Measurements from ENCODE around the gene ZFP1.

DNA sequence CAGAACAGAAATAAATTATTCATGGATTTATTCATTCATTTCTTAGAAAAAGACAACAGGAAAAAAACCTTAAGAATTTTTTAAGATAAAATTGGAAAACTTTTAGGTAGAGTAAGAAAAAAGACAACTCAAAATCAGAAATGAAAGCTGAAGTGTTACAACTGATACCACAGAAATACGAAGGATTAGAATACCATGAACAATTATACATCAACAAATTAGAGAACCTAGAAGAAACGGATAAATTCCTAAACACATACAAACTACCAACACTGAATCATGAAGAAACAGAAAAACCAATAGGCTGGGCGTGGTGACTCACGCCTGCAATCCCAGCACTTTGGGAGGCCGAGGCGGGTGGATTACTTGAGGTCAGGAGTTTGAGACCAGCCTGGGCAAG is 30.9 kb downstream of the ZFP1 start:
- TF ChIP-seq RARB (CRISPR knock-in tag; IDR thresholded peaks at IDR 0.05) = no peak
- no peak for TF ChIP-seq ARNTL (CRISPR knock-in tag; IDR thresholded peaks at IDR 0.05; ENCODE audit: borderline replicate concordance, low read depth)
- no peak for TF ChIP-seq ISL1 (CRISPR knock-in tag; IDR thresholded peaks at IDR 0.05)
- TF ChIP-seq ZFP30 (CRISPR knock-in tag; IDR thresholded peaks at IDR 0.05) = no peak
- TF ChIP-seq, protein P1, sequence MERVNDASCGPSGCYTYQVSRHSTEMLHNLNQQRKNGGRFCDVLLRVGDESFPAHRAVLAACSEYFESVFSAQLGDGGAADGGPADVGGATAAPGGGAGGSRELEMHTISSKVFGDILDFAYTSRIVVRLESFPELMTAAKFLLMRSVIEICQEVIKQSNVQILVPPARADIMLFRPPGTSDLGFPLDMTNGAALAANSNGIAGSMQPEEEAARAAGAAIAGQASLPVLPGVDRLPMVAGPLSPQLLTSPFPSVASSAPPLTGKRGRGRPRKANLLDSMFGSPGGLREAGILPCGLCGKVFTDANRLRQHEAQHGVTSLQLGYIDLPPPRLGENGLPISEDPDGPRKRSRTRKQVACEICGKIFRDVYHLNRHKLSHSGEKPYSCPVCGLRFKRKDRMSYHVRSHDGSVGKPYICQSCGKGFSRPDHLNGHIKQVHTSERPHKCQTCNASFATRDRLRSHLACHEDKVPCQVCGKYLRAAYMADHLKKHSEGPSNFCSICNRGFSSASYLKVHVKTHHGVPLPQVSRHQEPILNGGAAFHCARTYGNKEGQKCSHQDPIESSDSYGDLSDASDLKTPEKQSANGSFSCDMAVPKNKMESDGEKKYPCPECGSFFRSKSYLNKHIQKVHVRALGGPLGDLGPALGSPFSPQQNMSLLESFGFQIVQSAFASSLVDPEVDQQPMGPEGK (CRISPR knock-in tag; IDR thresholded peaks at IDR 0.05; ENCODE audit: borderline replicate concordance) = no peak
- TF ChIP-seq TCF4 (CRISPR knock-in tag; IDR thresholded peaks at IDR 0.05; ENCODE audit: borderline replicate concordance) = no peak
- no peak for TF ChIP-seq PPARA (CRISPR knock-in tag; IDR thresholded peaks at IDR 0.05; ENCODE audit: borderline replicate concordance)
- no peak for TF ChIP-seq CSDC2 (CRISPR knock-in tag; IDR thresholded peaks at IDR 0.05)
- TF ChIP-seq, protein P2, sequence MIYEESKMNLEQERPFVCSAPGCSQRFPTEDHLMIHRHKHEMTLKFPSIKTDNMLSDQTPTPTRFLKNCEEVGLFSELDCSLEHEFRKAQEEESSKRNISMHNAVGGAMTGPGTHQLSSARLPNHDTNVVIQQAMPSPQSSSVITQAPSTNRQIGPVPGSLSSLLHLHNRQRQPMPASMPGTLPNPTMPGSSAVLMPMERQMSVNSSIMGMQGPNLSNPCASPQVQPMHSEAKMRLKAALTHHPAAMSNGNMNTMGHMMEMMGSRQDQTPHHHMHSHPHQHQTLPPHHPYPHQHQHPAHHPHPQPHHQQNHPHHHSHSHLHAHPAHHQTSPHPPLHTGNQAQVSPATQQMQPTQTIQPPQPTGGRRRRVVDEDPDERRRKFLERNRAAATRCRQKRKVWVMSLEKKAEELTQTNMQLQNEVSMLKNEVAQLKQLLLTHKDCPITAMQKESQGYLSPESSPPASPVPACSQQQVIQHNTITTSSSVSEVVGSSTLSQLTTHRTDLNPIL (CRISPR knock-in tag; IDR thresholded peaks at IDR 0.05; ENCODE audit: low read depth) = no peak
- TF ChIP-seq, protein P3, sequence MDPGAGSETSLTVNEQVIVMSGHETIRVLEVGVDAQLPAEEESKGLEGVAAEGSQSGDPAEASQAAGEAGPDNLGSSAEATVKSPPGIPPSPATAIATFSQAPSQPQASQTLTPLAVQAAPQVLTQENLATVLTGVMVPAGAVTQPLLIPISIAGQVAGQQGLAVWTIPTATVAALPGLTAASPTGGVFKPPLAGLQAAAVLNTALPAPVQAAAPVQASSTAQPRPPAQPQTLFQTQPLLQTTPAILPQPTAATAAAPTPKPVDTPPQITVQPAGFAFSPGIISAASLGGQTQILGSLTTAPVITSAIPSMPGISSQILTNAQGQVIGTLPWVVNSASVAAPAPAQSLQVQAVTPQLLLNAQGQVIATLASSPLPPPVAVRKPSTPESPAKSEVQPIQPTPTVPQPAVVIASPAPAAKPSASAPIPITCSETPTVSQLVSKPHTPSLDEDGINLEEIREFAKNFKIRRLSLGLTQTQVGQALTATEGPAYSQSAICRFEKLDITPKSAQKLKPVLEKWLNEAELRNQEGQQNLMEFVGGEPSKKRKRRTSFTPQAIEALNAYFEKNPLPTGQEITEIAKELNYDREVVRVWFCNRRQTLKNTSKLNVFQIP (CRISPR knock-in tag; IDR thresholded peaks at IDR 0.05; ENCODE audit: borderline replicate concordance, low read depth) = no peak
- TF ChIP-seq, protein P4, sequence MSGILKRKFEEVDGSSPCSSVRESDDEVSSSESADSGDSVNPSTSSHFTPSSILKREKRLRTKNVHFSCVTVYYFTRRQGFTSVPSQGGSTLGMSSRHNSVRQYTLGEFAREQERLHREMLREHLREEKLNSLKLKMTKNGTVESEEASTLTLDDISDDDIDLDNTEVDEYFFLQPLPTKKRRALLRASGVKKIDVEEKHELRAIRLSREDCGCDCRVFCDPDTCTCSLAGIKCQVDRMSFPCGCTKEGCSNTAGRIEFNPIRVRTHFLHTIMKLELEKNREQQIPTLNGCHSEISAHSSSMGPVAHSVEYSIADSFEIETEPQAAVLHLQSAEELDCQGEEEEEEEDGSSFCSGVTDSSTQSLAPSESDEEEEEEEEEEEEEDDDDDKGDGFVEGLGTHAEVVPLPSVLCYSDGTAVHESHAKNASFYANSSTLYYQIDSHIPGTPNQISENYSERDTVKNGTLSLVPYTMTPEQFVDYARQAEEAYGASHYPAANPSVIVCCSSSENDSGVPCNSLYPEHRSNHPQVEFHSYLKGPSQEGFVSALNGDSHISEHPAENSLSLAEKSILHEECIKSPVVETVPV (CRISPR knock-in tag; IDR thresholded peaks at IDR 0.05) = no peak
